GM21423 (cell line): ENCODE measurements around the gene TBX1.
A peak's percentile ranks its signal among the peaks of the same experiment; 100 is the strongest.

Source experiments
- ATAC-seq: cut with Tn5 transposase; IDR thresholded peaks from one replicate; pipeline ENCODE4 v1.9.1; 2021; ENCODE audit warnings: mild to moderate bottlenecking, moderate library complexity; ENCODE audit not compliant: unreplicated experiment

The TBX1 gene

GRCh38 chr22:19760058-19760950 is at the start of gene TBX1:
Gene TBX1 (plus strand): TSS chr22:19760778. CDS start chr22:19760844, 66 bp downstream.
- ATAC-seq: no peak

DNA sequence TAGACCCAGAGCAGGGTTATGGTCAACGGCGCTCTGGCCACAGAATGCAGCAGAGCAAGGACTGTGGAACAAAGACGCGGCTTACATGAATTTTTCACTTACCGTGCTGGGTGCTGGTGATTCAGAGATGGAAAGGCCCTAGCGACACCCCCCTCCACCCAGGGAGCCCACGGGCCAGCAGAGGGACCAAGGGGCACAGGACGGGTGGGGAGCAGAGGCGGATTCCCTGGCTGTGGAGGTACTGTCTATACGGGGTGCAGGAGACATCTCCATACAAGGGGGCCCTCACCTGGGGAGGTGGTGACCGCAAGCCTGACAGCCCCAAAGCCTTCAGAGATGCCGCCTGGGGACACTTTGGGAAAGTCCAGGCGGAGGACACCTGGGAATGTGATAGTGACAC is 47.3 kb upstream of the TBX1 start:
- ATAC-seq: no peak

- no peak for ATAC-seq
These were observed 46.8 kb upstream of the TBX1 start for GRCh38 chr22:19713650-19714311.

- ATAC-seq: no peak
These were observed 46.0 kb upstream of the TBX1 start, which contains the start of gene SEPTIN5 for GRCh38 chr22:19714312-19715187. Gene SEPTIN5 (plus strand): TSS chr22:19714503. CDS start chr22:19714589, 86 bp downstream.

- ATAC-seq: no peak
These were observed 45.2 kb upstream of the TBX1 start for GRCh38 chr22:19715188-19715930.

- no peak for ATAC-seq
These were observed 44.3 kb upstream of the TBX1 start for GRCh38 chr22:19716041-19716828.

DNA sequence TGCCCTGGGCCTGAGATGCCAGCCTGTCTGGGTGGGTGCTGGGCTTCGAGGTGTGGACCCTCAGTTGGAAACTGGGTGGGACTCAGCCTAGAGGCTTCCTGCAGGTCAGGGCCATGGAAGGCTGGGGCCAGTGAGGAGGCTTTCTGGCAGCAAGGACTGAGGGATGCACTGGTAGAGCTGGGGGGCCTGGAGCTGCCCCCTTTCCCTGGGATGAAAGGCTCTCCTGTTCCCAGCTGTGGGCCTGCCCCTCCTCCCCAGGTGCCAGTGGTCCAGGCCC is 43.8 kb upstream of the TBX1 start:
- no peak for ATAC-seq

DNA sequence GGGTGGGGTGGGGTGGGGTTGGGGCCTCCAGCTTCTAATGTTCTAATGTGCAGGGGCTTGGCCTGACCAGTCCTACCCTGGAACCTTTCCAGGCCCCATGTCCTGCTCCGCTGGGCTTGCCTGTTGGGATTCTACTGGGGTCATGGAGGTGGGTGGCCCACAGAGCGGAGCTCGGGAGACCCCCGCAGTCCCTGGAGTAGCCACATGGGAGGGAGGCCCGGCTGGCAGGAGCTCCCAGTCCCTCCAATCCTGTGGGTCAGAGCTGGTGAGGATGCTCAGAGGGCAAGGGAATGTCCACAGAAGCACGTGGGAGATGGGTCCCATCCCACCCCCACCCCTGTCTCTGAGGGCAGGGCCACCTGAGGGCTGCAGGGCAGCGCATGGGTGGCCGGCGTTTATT is 43.4 kb upstream of the TBX1 start:
- ATAC-seq: no peak

GRCh38 chr22:19717691-19718455 is 42.7 kb upstream of the TBX1 start:
- ATAC-seq: peak; percentile 48

- ATAC-seq: no peak
These were observed 42.0 kb upstream of the TBX1 start for GRCh38 chr22:19718456-19719049.

DNA sequence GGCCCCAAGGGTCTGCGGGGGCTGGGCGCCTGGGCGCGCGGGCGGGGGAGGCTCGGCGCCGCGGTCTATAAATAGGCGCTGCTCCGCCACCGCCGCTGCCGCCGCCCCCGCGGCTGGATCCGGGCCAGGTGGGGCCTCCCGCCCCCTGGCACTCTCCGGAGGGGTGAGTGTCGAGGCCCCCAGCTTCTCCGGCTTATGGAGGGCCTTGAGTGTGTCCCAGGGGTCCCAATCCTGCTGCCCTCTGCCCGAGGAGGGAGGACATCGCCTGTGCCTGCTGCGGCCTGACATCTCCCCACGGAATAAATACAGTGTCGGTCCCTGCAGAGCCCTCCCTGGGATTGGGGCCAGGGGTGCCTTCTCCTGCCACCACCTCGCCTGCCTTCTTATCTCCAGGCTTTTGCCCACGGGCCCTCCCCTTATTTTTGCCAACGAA is 41.5 kb upstream of the TBX1 start:
- no peak for ATAC-seq

- no peak for ATAC-seq
These were observed 41.0 kb upstream of the TBX1 start for GRCh38 chr22:19719488-19720021.

- ATAC-seq: no peak
These were observed 40.3 kb upstream of the TBX1 start for GRCh38 chr22:19720150-19720827.

- no peak for ATAC-seq
These were observed 39.6 kb upstream of the TBX1 start for GRCh38 chr22:19720999-19721329.

DNA sequence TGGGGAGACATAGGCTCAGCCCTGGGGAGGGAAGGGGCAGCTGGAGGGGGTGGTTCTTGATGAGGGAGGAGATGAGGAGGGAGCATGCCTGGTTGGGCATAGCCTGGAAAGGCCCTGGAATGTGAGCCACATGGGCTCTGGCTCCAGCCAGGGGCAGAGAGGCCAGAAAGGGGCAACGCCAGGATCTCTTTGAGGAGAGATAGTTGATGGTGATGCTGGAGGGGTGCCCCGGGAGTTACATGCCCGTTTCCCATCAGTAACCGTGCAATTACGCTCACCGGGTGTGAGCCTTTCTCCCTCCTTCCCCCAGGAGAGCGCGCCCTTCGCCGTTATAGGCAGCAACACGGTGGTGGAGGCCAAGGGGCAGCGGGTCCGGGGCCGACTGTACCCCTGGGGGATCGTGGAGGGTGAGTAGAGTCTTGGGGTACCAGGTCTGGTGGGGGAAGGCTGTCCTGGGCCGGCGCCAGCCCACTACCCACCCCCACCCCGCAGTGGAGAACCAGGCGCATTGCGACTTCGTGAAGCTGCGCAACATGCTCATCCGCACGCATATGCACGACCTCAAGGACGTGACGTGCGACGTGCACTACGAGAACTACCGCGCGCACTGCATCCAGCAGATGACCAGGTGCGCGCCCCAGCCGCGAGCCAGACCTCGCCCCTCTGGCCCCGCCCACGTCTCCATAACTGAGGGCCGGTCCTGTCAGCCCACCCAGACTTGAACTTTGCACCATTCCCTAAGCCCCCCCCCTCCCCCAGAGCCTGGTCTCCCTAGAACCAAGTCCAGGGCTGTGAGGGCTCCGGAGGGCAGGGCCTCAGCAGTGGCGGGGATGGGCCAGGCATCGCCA is 39.0 kb upstream of the TBX1 start:
- no peak for ATAC-seq

DNA sequence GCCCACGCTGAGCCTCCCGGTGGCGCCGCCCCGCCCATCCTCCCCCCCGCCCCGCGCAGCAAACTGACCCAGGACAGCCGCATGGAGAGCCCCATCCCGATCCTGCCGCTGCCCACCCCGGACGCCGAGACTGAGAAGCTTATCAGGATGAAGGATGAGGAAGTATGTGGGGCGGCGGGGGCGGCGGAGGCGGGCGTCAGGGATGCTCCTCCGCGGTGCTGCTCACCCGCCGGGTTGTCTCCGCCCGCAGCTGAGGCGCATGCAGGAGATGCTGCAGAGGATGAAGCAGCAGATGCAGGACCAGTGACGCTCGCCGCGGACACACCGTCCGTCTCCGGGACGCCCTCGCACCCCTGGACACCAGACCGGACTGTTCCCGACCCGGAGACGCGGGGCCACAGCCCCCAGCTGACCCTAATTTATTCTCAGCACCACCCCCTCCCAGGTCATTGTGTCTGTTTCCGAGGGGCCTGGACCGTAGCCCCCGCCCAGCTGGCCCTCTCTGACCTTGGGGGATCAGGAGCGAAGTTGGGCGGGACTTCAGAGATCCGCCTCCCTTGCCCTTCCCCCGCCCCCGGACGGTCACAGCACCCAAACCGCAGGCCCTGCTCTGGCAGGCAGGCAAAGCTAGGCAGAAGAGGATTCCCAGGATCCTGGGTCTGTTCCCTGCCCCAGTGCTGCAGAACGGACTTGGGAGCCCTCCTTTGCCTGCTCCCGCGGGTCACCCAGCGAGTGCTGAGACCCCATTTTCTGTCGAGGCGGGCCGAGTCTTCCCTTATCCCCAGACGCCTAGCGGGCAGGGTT is 38.2 kb upstream of the TBX1 start:
- ATAC-seq: no peak

- ATAC-seq: no peak
These were observed 37.7 kb upstream of the TBX1 start for GRCh38 chr22:19722982-19723231.
